Hepatocyte (in vitro differentiated cells): ENCODE measurements around the gene SLC14A1.

Source experiments
- EZH2 ChIP-seq: fragments of 200-600 bp; sonication (generic); IDR thresholded peaks from 2 replicates; pipeline ENCODE4 v1.6.1; 2016; ENCODE audit warnings: antibody characterized with exemption, mild to moderate bottlenecking, borderline replicate concordance
- TF ChIP-seq, protein P1 (sequence below): fragments of 200-600 bp; sonication (generic); IDR thresholded peaks from 2 replicates; pipeline ENCODE4 v1.5.1; 2016; ENCODE audit warnings: antibody characterized with exemption, mild to moderate bottlenecking; ENCODE audit not compliant: poor library complexity

DNA sequence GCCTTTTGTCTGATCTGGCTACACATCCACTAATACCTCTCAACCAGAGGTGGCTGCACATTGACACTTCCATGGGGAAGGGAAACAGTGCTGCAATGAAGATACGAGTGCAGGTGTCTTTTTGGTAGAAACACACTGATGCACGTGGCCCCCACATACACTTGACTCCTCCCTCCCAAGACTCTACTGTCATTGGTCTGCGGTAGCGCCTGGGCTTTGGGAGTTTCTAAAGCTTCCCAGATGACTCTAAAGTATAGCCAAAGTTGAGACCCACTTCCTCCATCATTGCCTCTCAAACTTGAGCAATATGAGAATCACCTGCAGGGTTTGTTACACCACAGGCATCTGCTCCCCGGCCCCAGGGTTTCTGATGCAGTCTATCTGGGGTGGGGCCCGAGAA lies 11.0 kb downstream of the SLC14A1 start:
- TF ChIP-seq, protein P1, sequence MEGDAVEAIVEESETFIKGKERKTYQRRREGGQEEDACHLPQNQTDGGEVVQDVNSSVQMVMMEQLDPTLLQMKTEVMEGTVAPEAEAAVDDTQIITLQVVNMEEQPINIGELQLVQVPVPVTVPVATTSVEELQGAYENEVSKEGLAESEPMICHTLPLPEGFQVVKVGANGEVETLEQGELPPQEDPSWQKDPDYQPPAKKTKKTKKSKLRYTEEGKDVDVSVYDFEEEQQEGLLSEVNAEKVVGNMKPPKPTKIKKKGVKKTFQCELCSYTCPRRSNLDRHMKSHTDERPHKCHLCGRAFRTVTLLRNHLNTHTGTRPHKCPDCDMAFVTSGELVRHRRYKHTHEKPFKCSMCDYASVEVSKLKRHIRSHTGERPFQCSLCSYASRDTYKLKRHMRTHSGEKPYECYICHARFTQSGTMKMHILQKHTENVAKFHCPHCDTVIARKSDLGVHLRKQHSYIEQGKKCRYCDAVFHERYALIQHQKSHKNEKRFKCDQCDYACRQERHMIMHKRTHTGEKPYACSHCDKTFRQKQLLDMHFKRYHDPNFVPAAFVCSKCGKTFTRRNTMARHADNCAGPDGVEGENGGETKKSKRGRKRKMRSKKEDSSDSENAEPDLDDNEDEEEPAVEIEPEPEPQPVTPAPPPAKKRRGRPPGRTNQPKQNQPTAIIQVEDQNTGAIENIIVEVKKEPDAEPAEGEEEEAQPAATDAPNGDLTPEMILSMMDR, result no peak
- TF ChIP-seq EZH2, result no peak
